ENCODE measurements around the gene TRMT11. TPM values are rescaled to one million over a fixed set of nuclear protein-coding genes. Genes with fewer than 3 reads are reported as not detected.
A peak's percentile ranks its signal among the peaks of the same experiment; 100 is the strongest.

TRMT11 gene
- polyA plus RNA-seq (2012; ENCODE audit: insufficient read depth, insufficient read length, low read depth): 19.5 TPM

- Histone ChIP-seq H3K4me1 (no peaks in the 10 kb centered on the region), H3K9me3 (no peaks in the 10 kb centered on the region), H3K27me3 (no peaks in the 10 kb centered on the region), H3K4me3 (ENCODE audit: low read depth, low read length) (peak within 1 kb of the TSS; percentile 96), H3K36me3 (no peaks in the 10 kb centered on the region)
- peak; percentile 8; the same call in 1 of the 2 replicates for TF ChIP-seq CTCF (IDR thresholded peaks at IDR 0.05; ENCODE audit: low read depth, low read length)
- peak; percentile 92 for DNase-seq
Observed at GRCh38 chr6:125986301-125987025, at the start of gene TRMT11. TRMT11 (plus strand) TSS chr6:125986540; CDS start chr6:125986551, 11 bp downstream.

GRCh38 chr6:125939026-125939425 lies 47.3 kb upstream of the TRMT11 start:
- no peak for DNase-seq
- H3K27me3 ChIP-seq: no peaks in the 10 kb centered on the region
- H3K4me3 ChIP-seq (ENCODE audit: low read depth, low read length): no peak overlapping the region
- TF ChIP-seq CTCF (IDR thresholded peaks at IDR 0.05; ENCODE audit: low read depth, low read length): no peak
- no peaks in the 10 kb centered on the region for H3K4me1 ChIP-seq
- H3K9me3 ChIP-seq: no peaks in the 10 kb centered on the region
- no peaks in the 10 kb centered on the region for H3K36me3 ChIP-seq

GRCh38 chr6:125939791-125940190 lies 46.5 kb upstream of the TRMT11 start:
- H3K4me1 ChIP-seq: no peaks in the 10 kb centered on the region
- no peaks in the 10 kb centered on the region for H3K9me3 ChIP-seq
- H3K27me3 ChIP-seq: no peaks in the 10 kb centered on the region
- H3K36me3 ChIP-seq: no peaks in the 10 kb centered on the region
- no peak for TF ChIP-seq CTCF (IDR thresholded peaks at IDR 0.05; ENCODE audit: low read depth, low read length)
- H3K4me3 ChIP-seq (ENCODE audit: low read depth, low read length): no peak overlapping the region
- no peak for DNase-seq

- no peaks in the 10 kb centered on the region for H3K36me3 ChIP-seq
- H3K4me3 ChIP-seq (ENCODE audit: low read depth, low read length): no peak overlapping the region
- DNase-seq: no peak
- H3K4me1 ChIP-seq: no peaks in the 10 kb centered on the region
- no peaks in the 10 kb centered on the region for H3K9me3 ChIP-seq
- TF ChIP-seq CTCF (IDR thresholded peaks at IDR 0.05; ENCODE audit: low read depth, low read length): no peak
- no peaks in the 10 kb centered on the region for H3K27me3 ChIP-seq
Observed at GRCh38 chr6:125940247-125941041, 45.9 kb upstream of the TRMT11 start.

GRCh38 chr6:125942672-125943527 lies 43.4 kb upstream of the TRMT11 start:
- no peak for DNase-seq
- H3K27me3 ChIP-seq: no peaks in the 10 kb centered on the region
- TF ChIP-seq CTCF (IDR thresholded peaks at IDR 0.05; ENCODE audit: low read depth, low read length): no peak

More at GRCh38 chr6:125942672-125943527, 43.4 kb upstream of the TRMT11 start:
- Histone ChIP-seq H3K36me3 (no peaks in the 10 kb centered on the region), H3K4me3 (ENCODE audit: low read depth, low read length) (no peak overlapping the region), H3K4me1 (peaks cover 11% of the 10 kb centered on the region), H3K9me3 (no peaks in the 10 kb centered on the region)
